Duodenal mucosa (tissue), 2 donors: ENCODE measurements around the gene FAM163A.

Experiments used
- H3K27ac ChIP-seq: one replicate; pipeline ENCODE4 v1.7.0; 2013; ENCODE audit warnings: low read depth, low read length
- H3K27me3 ChIP-seq, 2 donors: one replicate each; pipeline ENCODE4 v1.7.0; 2013; ENCODE audit warnings: low read length in 2 of 2, control low read depth in 1 of 2; ENCODE audit not compliant: insufficient read depth in 2 of 2, control insufficient read depth in 1 of 2
- H3K36me3 ChIP-seq, 2 donors: one replicate each; pipeline ENCODE4 v1.7.0; 2013; ENCODE audit warnings: low read length in 2 of 2, control low read depth in 1 of 2; ENCODE audit not compliant: insufficient read depth in 2 of 2, control insufficient read depth in 1 of 2
- H3K4me1 ChIP-seq, 2 donors: one replicate each; pipeline ENCODE4 v1.7.0; 2013; ENCODE audit warnings: low read length in 2 of 2, control low read depth in 1 of 2; ENCODE audit not compliant: insufficient read depth in 2 of 2, control insufficient read depth in 1 of 2
- H3K4me3 ChIP-seq, 2 donors: one replicate each; pipeline ENCODE4 v1.7.0; 2013; ENCODE audit warnings: low read length in 2 of 2, low read depth in 1 of 2
- H3K9ac ChIP-seq, 2 donors: one replicate each; pipeline ENCODE4 v1.7.0; 2013; ENCODE audit warnings: low read length in 2 of 2, low read depth in 1 of 2
- H3K9me3 ChIP-seq, 2 donors: one replicate each; pipeline ENCODE4 v1.7.0; 2013; ENCODE audit warnings: low read length in 2 of 2, control low read depth in 1 of 2; ENCODE audit not compliant: control insufficient read depth in 1 of 2

Gene FAM163A

GRCh38 chr1:179812501-179813292 is 69.6 kb downstream of the FAM163A start:
- no peaks in the 10 kb centered on the region for H3K36me3 ChIP-seq
- no peak overlapping the region for H3K4me3 ChIP-seq
- H3K27me3 ChIP-seq = peaks cover 0 to 4% of the 10 kb centered on the region in 2 donors
- H3K9ac ChIP-seq = no peak overlapping the region
- H3K4me1 ChIP-seq = peaks cover 26 to 28% of the 10 kb centered on the region in 2 donors
- no peak overlapping the region for H3K27ac ChIP-seq
- H3K9me3 ChIP-seq = no peaks in the 10 kb centered on the region

- Histone ChIP-seq H3K27ac (no peak overlapping the region), H3K4me3 (peak overlapping the region; percentile 67 to 82), H3K9me3 (no peaks in the 10 kb centered on the region), H3K9ac (peak overlapping the region; percentile 54 to 77), H3K4me1 (peaks cover 24 to 26% of the 10 kb centered on the region in 2 donors), H3K27me3 (peaks cover 0 to 4% of the 10 kb centered on the region in 2 donors), H3K36me3 (no peaks in the 10 kb centered on the region)
Observed at GRCh38 chr1:179813626-179814545, 70.8 kb downstream of the FAM163A start.

DNA sequence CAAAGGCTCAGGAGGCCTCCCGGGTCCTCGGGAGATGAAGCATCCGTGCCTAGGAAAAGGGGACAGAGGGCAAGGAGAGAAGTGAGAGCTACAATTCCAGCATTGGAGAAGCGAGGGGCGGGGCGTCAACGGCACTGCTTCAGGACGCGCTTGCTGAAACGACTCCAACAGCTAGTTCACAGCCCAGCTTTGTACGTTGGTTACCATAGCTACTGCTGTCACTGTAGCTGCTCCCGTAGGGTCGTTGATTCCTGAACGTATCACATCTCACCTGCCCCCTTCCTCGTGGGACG is 71.4 kb downstream of the FAM163A start:
- Histone ChIP-seq H3K27me3 (peaks cover 0 to 4% of the 10 kb centered on the region in 2 donors), H3K36me3 (no peaks in the 10 kb centered on the region), H3K9me3 (no peaks in the 10 kb centered on the region), H3K9ac (peak overlapping the region; percentile 54 to 77), H3K4me1 (peaks cover 23 to 26% of the 10 kb centered on the region in 2 donors), H3K4me3 (peak overlapping the region; percentile 67 to 82), H3K27ac (no peak overlapping the region)

DNA sequence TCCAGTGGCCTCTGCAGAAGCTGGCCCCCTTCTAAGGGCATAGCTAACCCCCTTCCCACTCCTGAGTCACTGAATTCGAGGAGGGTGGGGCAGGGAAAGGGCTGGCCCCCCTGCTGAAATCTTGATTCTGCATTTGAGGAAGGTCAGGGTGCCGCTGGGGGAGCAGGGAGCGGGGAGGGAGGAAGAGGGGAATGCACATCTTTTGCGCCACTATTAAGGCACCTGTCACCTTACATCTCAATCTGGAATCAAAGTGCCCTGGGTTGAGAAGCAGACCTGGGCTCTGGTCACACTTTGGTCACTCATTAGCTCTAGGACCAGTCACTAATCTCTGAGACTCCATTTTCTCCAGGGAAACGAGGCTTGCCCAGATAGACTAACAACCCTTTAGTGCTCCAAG is 72.5 kb downstream of the FAM163A start:
- Histone ChIP-seq H3K27me3 (no peaks in the 10 kb centered on the region), H3K27ac (no peak overlapping the region), H3K4me3 (peak overlapping the region; percentile 67 to 82), H3K9me3 (no peaks in the 10 kb centered on the region), H3K9ac (peak overlapping the region; percentile 54), H3K4me1 (peaks cover 18 to 26% of the 10 kb centered on the region in 2 donors), H3K36me3 (no peaks in the 10 kb centered on the region)

DNA sequence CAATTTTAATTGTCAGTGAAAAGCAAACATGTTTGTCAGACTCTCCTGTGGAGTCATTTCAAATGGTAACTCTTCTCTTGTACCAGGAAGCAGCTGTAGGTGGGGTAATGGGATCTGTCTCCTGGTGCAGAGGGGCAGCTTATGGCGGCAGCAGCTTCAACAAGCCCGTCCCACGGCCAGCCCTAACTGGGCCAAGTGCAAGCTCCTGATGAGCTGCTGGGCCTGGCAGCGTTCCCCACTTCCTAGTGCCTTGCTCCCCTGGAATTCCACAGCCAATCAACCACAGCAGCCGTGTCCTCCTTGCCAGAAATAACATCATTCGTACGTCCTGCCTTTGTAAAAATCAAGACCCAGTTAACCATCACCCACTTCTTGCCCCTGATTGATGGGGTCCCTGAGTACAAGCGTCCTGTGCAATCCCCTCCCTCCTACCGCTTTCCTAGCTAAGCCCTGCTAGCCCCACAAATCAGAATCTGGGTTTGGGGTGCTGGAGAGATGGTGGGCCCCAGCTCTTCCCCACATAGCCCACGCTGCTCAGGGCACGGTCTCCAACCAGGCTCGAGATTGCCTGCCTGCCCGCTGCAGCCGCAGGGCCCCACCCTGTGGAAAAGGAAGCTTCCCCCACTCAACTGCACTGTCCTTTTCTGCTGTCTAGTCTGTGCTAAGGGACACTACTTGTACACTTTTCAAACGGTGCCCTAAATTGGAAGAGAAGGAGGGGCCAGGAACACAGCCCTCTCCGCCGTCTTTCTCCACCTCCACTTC is 73.3 kb downstream of the FAM163A start:
- Histone ChIP-seq H3K27ac (no peak overlapping the region), H3K4me1 (peaks cover 18 to 26% of the 10 kb centered on the region in 2 donors), H3K9me3 (no peaks in the 10 kb centered on the region), H3K9ac (no peak overlapping the region), H3K27me3 (no peaks in the 10 kb centered on the region), H3K36me3 (no peaks in the 10 kb centered on the region), H3K4me3 (peak overlapping the region in 1 of 2 donors; percentile 67)

DNA sequence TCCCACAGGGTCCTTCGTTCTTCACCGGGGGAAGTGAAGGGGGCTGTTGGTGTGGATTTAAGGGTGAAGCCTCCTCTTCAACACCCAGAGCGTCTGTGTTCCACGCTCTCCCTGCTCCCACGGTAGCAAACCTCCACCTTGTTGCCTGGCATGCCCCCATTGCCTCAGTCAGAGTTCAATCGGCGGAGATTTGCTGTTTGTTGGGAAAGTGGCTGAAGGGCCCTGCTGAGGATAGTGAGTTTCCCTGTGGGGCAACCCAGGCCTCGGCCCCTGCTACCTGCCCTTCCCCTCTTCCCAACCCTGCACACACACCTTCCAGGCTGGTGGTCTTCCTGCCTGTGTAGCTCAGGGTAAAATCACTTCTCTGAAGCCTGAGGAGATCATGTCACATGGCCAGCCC is 74.0 kb downstream of the FAM163A start:
- H3K27me3 ChIP-seq = no peaks in the 10 kb centered on the region
- no peak overlapping the region for H3K9ac ChIP-seq
- H3K36me3 ChIP-seq = no peaks in the 10 kb centered on the region
- no peak overlapping the region for H3K4me3 ChIP-seq
- H3K27ac ChIP-seq = no peak overlapping the region
- H3K9me3 ChIP-seq = no peaks in the 10 kb centered on the region
- peaks cover 18 to 25% of the 10 kb centered on the region in 2 donors for H3K4me1 ChIP-seq

GRCh38 chr1:179817789-179818188 is 74.7 kb downstream of the FAM163A start:
- H3K36me3 ChIP-seq = no peaks in the 10 kb centered on the region
- H3K9ac ChIP-seq = no peak overlapping the region
- peaks cover 18 to 20% of the 10 kb centered on the region in 2 donors for H3K4me1 ChIP-seq
- H3K27ac ChIP-seq = no peak overlapping the region
- H3K4me3 ChIP-seq = no peak overlapping the region
- H3K9me3 ChIP-seq = no peaks in the 10 kb centered on the region
- no peaks in the 10 kb centered on the region for H3K27me3 ChIP-seq

DNA sequence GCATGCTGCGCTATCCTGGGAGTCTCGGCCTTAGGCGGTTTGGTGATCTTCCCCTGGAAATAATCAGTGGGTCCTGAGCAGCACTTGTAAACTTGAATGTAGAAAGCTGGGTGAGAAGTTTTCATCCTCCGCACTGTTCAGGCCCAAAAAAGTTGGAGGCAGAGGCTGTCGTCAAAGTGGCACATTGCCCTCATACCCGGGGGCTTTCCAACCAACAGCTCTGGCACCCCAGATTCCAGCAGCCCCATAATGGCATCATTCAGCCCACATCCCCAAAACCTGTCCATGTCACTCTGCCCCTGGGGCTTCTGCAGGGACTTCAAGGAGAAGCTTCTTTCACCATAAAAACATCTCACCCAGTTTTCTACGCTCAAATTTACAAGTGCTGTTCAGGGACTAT is 75.2 kb downstream of the FAM163A start:
- peaks cover 18 to 20% of the 10 kb centered on the region in 2 donors for H3K4me1 ChIP-seq
- H3K36me3 ChIP-seq = no peaks in the 10 kb centered on the region
- no peak overlapping the region for H3K4me3 ChIP-seq
- H3K27me3 ChIP-seq = no peaks in the 10 kb centered on the region
- no peak overlapping the region for H3K27ac ChIP-seq
- no peaks in the 10 kb centered on the region for H3K9me3 ChIP-seq
- H3K9ac ChIP-seq = no peak overlapping the region

- Histone ChIP-seq H3K4me3 (no peak overlapping the region), H3K36me3 (no peaks in the 10 kb centered on the region), H3K9ac (no peak overlapping the region), H3K27ac (no peak overlapping the region), H3K9me3 (no peaks in the 10 kb centered on the region), H3K27me3 (no peaks in the 10 kb centered on the region), H3K4me1 (peaks cover 18 to 20% of the 10 kb centered on the region in 2 donors)
Observed at GRCh38 chr1:179818743-179819173, 75.7 kb downstream of the FAM163A start.
